Effector memory CD4-positive, alpha-beta T cell (primary cell): Measurements from ENCODE around the gene EXOC4.

Experiments
- DNase-seq, 3 donors: peaks; one replicate each; pipeline ENCODE4 v3.0.0-alpha.2; 2020
- H3K27ac ChIP-seq: 2 replicates; pipeline ENCODE4 v1.7.0; 2013; ENCODE audit warnings: mild to moderate bottlenecking, low read length, moderate library complexity; ENCODE audit not compliant: insufficient read depth, poor library complexity, severe bottlenecking
- H3K27me3 ChIP-seq: replicated peaks from 2 replicates; pipeline ENCODE4 v1.7.0; 2013; ENCODE audit warnings: mild to moderate bottlenecking, low read length; ENCODE audit not compliant: insufficient read depth, control insufficient read depth, poor library complexity, severe bottlenecking
- H3K36me3 ChIP-seq: 2 replicates; pipeline ENCODE4 v1.7.0; 2013; ENCODE audit warnings: mild to moderate bottlenecking, low read length, moderate library complexity; ENCODE audit not compliant: control insufficient read depth, insufficient read depth
- H3K4me1 ChIP-seq: 2 replicates; pipeline ENCODE4 v1.7.0; 2013; ENCODE audit warnings: low read length, mild to moderate bottlenecking; ENCODE audit not compliant: control insufficient read depth, insufficient read depth, poor library complexity, severe bottlenecking
- H3K4me3 ChIP-seq: 2 replicates; pipeline ENCODE4 v1.7.0; 2013; ENCODE audit warnings: low read length, low read depth, mild to moderate bottlenecking; ENCODE audit not compliant: insufficient read depth, poor library complexity, severe bottlenecking
- H3K9me3 ChIP-seq: 2 replicates; pipeline ENCODE4 v1.7.0; 2013; ENCODE audit warnings: mild to moderate bottlenecking, low read length, moderate library complexity; ENCODE audit not compliant: control insufficient read depth

Gene EXOC4

DNA sequence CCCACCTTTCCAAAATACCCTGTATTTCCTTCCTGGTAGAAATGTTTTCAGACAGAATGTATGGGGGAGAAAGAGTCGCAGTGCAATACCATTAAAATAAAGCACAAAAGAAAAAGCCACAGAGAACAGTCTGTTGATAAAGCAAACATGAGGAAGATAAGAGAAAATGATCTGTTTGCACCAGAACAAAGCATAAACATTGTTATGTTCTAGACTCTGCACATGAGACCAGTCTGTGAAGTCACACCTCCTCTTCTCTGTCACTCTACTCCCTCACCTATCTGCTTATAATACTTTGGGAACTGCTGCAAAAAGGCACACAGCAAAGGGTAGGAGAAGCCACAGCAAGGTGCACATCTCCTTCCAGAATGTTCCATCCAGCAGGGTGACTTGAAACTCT, 807.0 kb downstream of the EXOC4 start:
- Histone ChIP-seq H3K4me3 (no peak overlapping the region), H3K9me3 (no peaks in the 10 kb centered on the region), H3K36me3 (peaks cover 9% of the 10 kb centered on the region), H3K27ac (no peak overlapping the region), H3K27me3 (no peaks in the 10 kb centered on the region), H3K4me1 (no peaks in the 10 kb centered on the region)
- DNase-seq, result no peak

- H3K36me3 ChIP-seq, result peaks cover 9% of the 10 kb centered on the region
- no peak overlapping the region for H3K4me3 ChIP-seq
- H3K4me1 ChIP-seq, result no peaks in the 10 kb centered on the region
- no peak overlapping the region for H3K27ac ChIP-seq
- no peaks in the 10 kb centered on the region for H3K9me3 ChIP-seq
- DNase-seq, result no peak
- H3K27me3 ChIP-seq, result no peaks in the 10 kb centered on the region
Measured at GRCh38 chr7:134060874-134061273, 808.0 kb downstream of the EXOC4 start.

- H3K27ac ChIP-seq, result no peak overlapping the region
- no peak for DNase-seq
- H3K27me3 ChIP-seq, result no peaks in the 10 kb centered on the region
- no peak overlapping the region for H3K4me3 ChIP-seq
- H3K4me1 ChIP-seq, result no peaks in the 10 kb centered on the region
- H3K36me3 ChIP-seq, result peaks cover 9% of the 10 kb centered on the region
- no peaks in the 10 kb centered on the region for H3K9me3 ChIP-seq
Measured at GRCh38 chr7:134062460-134062859, 809.6 kb downstream of the EXOC4 start.

DNA sequence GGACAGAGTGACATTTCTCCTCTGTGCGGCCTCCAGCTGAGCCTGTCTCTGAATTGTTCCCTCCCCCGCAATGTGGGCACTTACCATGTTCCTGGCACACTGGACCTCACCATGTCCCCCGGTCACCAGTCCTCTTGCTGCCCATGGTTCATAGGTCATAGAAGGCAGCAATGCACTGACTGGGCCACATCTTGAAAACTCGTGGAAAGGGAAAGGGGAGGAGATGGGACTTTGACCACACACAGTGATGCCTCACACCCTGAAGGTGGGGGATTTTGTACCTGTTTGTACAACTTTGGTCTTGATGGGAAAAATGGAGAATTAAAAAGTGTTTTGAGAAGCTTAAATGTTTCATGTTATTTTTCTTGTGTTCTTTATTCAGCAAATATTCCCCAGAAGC, 812.5 kb downstream of the EXOC4 start:
- no peak for DNase-seq
- no peaks in the 10 kb centered on the region for H3K4me1 ChIP-seq
- no peak overlapping the region for H3K27ac ChIP-seq
- H3K9me3 ChIP-seq, result no peaks in the 10 kb centered on the region
- no peaks in the 10 kb centered on the region for H3K27me3 ChIP-seq
- no peak overlapping the region for H3K4me3 ChIP-seq
- peaks cover 9% of the 10 kb centered on the region for H3K36me3 ChIP-seq

GRCh38 chr7:134067164-134067563, 814.3 kb downstream of the EXOC4 start:
- H3K4me3 ChIP-seq, result no peak overlapping the region
- H3K9me3 ChIP-seq, result no peaks in the 10 kb centered on the region
- H3K27ac ChIP-seq, result no peak overlapping the region
- DNase-seq, result no peak
- no peaks in the 10 kb centered on the region for H3K4me1 ChIP-seq
- peaks cover 9% of the 10 kb centered on the region for H3K36me3 ChIP-seq
- no peaks in the 10 kb centered on the region for H3K27me3 ChIP-seq

GRCh38 chr7:134068670-134069069, 815.8 kb downstream of the EXOC4 start:
- Histone ChIP-seq H3K4me1 (no peaks in the 10 kb centered on the region), H3K4me3 (no peak overlapping the region), H3K36me3 (peaks cover 8% of the 10 kb centered on the region), H3K27me3 (no peaks in the 10 kb centered on the region), H3K9me3 (no peaks in the 10 kb centered on the region), H3K27ac (no peak overlapping the region)
- DNase-seq, result no peak

DNA sequence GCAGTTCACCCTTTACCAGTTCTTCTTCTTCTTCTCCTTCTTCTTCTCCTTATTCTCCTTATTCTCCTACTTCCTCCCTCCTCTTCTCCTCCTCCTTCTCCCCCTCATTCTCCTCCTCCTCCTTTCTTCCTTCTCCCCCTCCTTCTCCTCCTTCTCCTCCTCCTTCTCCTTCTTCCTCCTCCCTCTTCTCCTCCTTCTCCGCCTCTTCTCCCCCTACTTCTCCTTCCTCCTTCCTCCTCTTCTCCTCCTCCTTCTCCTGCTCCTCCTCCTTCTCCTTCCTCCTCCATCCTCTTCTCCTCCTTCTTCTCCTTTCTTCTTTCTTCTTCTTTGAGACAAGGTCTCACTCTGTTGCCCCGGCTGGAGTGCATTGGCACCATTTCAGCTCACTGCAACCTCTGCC, 816.3 kb downstream of the EXOC4 start:
- Histone ChIP-seq H3K4me3 (no peak overlapping the region), H3K27ac (no peak overlapping the region), H3K4me1 (no peaks in the 10 kb centered on the region), H3K36me3 (peaks cover 3% of the 10 kb centered on the region), H3K9me3 (no peaks in the 10 kb centered on the region), H3K27me3 (no peaks in the 10 kb centered on the region)
- DNase-seq, result no peak

- H3K27me3 ChIP-seq, result no peaks in the 10 kb centered on the region
- H3K36me3 ChIP-seq, result no peaks in the 10 kb centered on the region
- no peak overlapping the region for H3K27ac ChIP-seq
- no peak overlapping the region for H3K4me3 ChIP-seq
- no peak for DNase-seq
- H3K9me3 ChIP-seq, result no peaks in the 10 kb centered on the region
- no peaks in the 10 kb centered on the region for H3K4me1 ChIP-seq
Measured at GRCh38 chr7:134070673-134071072, 817.8 kb downstream of the EXOC4 start.

DNA sequence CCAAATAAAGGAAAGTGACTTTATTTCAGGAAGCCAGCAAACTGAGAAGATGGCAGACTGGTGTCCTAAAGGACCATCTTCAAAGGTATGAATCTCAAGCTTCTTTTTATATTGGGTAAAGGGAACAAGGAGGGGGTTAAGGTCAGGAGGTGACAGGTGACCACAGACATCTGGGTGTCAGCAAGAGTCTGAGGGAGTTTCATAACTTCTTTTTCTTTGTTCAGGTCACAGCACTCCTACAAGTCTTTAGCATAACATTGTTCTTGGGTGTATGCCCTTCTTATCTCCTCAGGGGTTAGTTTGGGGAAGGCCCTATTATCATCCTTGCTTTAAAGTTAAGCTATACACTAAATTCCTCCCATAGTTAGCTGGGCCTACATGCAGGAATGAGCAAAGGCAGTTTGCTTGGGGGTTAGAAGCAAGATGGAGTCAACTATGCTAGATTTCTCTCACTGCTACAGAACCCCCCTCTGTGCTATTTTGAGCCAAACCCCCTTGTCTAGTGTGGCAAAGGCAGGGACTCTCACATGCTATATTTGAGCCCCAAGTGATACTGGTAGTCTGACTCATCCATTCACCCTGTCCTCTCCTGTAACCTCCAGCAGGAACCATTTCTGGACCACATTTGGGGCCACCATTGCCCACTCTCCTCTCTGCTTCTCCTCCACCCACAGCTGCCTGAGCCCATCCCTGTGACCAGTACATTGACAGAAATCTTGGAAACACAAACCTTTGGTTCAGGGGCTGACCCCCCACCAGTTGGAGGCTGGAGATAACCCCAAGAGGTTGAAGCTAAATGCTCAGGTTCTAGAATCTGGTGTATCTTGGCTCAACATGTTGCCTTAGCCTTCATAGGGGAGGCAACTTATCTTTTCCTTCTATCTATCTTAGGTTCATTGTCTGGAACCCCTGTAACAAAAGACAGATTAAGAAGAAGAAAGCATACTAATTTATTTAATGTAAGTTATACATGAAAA, 818.8 kb downstream of the EXOC4 start:
- H3K36me3 ChIP-seq, result no peaks in the 10 kb centered on the region
- H3K9me3 ChIP-seq, result no peaks in the 10 kb centered on the region
- DNase-seq, result no peak
- no peak overlapping the region for H3K27ac ChIP-seq
- H3K27me3 ChIP-seq, result no peaks in the 10 kb centered on the region
- no peaks in the 10 kb centered on the region for H3K4me1 ChIP-seq
- no peak overlapping the region for H3K4me3 ChIP-seq

GRCh38 chr7:134073276-134073675, 820.4 kb downstream of the EXOC4 start:
- H3K9me3 ChIP-seq, result no peaks in the 10 kb centered on the region
- DNase-seq, result no peak
- no peak overlapping the region for H3K27ac ChIP-seq
- no peaks in the 10 kb centered on the region for H3K27me3 ChIP-seq
- H3K4me3 ChIP-seq, result no peak overlapping the region
- no peaks in the 10 kb centered on the region for H3K36me3 ChIP-seq
- H3K4me1 ChIP-seq, result no peaks in the 10 kb centered on the region
